HG02852 (cell line): ENCODE results near the gene SLC5A1.

Experiments
- ATAC-seq: cut with Tn5 transposase; IDR thresholded peaks from one replicate; pipeline ENCODE4 v1.9.1; 2021; ENCODE audit warnings: mild to moderate bottlenecking, moderate library complexity; ENCODE audit not compliant: unreplicated experiment

The SLC5A1 gene

DNA sequence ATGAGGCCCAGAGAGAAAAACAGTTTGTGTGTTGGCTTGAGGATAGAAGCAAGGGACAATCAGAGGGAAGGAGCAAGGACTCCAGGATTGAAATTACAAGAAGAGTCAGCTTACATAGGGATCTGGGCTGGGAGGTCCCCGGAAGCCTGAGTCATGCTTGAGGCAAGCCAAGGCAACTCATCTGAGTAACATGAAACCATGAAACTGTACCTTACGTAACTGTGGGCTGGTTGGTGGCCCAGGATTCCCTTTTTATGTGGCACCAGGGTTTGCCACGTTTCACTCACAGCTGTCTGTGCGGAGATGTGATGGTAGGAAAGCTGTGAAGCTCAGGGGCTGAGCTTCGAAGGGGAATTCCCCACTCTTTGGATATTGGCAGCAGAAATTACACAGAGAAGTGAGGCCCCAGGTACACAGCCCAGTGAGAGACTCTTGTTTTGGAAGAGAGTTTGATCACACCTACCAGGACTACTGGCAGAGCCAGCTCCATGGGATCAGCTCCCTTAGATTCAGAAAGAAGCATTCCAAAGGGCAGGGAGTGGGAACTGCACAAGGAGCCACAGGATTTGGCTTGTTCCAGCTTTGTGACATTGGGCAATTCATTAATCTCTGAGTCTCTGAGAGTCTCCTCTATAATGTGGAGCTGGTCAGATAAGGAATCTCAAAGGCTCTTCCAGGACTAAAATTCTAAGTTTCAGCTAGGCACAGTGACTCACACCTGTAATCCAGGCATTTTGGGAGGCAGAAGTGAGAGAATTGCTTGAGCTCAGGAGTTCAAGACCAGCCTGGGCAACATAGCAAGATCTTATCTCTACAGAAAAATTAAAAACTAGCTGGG is 7.8 kb downstream of the SLC5A1 start:
- no peak for ATAC-seq

DNA sequence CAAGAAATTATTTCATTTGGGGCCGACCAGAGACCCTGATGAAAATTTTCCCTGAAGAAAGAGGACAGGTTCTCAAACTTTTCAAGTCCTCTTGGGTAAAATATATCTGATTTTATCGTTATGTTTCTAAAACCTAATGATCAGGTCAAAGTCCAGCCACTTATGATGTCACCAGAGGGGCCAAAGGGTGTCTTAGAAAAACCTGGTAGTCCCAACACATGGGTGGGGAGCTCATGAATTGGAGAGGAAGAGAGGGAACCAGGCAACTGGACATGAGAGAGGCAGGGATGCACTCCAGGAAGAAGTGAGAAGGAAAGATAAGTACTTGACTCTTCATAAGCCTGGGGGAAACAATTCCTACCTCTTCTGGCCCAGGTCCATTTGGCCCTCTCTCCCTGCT is 9.2 kb downstream of the SLC5A1 start:
- no peak for ATAC-seq

DNA sequence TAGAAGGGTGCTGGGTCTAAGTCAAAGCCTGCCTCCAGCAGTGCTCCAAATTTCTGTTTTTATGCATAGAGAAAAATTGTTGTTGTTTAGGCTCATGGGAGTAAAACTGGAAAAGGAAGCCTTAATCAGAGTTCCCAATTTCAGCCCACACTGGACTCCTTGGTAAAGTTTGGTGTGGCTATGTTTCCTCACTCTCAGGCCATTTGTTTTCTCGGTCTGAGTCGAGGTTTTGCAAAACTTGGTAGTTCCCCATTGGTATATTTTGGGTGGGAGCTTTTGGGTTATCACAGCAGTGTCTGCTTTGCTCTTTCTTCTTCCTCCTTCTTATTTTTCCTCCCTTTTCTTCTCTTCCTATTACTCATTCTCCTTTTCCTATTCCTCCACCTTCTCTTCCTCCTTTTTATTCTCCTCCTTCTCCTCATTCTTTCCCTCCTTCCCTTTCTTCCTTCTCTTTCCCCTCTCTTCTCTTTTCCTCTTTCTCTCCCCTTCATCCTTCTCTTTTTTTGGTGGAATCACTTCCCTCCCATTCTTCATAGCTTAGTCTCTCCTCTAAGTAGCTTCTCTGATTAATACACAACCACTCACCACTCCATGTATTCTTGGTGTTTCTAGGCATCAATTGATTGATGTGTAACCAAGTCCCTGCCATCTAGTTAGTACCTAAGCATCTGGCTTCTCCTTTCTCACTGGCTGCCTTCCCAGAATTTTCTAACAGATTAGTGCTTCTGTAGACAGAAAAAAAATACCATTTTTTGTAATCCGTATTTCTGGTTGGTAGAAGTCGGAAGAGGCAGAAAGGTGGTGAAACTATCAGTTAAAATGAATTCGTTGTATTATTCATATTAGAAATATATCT is 10.1 kb downstream of the SLC5A1 start:
- no peak for ATAC-seq

DNA sequence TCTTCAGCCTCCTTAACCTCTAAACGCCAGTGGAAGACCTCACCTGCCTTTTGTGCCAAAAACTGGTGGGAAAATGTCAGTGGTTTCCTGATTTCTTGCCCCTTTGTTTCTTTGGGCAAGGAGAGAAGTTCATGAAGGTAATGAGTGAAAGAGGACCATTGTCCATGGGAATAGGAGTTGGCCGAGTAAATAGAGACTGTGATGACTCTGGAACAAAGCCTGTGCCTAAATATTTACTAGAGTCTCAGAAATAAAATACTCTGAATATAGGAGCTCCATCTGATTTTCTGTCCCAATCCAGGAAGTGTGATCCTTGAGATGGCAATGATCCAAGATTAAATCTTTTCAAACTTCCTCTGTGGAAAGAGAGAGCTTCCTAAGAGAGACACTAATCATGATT is 12.0 kb downstream of the SLC5A1 start:
- ATAC-seq: no peak

DNA sequence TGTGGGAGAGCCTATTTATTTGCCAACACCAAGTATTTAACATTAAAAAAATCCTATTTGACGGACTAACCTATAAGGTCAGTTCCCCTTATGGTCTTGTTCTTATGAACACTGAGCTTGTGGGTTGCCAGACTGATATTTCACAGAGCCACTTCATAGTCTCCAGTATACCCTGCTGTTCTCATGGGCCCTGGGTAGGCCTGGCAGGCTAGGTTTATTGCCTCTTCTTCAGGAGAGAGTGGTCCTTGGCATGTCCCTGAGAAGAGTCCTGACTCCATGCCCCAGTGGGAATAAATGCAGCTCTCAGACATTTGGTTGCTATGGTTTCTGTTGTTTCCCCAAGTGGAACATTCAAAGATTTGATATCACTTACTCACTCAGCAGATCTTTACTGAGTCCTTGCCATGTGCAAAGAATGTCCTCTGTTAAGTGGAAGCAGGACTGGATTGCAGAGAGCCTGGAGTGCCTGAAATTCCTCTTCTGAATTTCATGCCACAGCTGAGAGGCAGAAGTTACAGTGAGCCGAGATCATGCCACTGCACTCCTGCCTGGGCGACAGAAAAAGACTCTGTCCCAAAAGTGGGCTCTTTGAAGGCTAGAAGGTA is 15.7 kb downstream of the SLC5A1 start:
- ATAC-seq: no peak

DNA sequence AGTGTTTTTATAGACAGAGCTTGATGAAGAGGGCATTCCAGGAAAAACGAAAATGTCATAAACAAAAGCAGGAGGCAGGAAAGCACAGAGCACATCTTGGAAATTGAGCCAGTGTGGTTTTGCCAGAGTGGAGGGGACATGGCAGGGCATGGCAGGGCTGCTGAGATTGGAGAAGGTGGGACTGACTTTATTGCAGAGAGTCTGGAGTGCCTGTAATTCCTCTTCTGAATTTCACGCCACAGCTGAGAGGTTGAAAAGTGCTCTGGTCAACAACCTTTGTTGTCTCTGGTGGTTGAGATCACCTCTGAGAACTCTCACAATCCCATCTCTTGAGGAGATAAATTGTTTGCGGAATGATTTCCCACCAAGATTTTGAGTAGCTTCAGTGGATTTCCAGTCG is 16.4 kb downstream of the SLC5A1 start:
- ATAC-seq: no peak

DNA sequence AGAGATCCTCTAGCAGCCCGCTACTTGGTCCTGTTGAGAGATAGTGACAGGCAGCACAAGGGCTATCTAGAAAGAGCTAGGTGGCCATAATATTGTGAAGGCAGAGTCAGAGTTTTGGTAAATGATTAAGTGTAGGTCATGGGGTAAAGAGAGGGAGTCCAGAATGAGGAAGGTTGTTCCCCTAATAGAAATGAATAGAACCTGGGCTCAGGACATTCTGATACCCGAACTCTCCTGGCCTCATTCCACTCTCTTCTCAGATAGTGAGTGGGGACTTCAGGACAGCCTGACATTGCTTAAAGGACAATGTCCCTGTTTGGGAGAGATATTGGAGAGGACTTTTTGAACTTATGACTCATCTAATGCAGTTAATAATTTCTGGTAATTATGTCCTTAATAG is 20.6 kb downstream of the SLC5A1 start:
- no peak for ATAC-seq

DNA sequence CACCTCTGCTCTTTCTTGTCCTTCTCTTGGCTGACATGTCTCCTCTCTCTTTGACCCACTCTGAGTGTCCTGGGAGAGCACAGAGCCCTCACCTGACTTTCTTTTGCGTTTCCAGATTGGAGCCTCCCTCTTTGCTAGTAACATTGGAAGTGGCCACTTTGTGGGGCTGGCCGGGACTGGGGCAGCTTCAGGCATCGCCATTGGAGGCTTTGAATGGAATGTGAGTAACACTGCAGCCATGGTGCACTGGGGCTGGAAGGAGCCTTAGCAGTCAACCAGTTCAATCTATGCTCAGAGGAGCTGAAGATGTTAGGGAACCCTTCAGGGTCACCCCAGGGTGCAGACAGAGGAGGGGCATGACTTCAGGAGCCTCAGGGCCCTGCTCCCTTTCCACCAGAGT is 23.8 kb downstream of the SLC5A1 start:
- no peak for ATAC-seq

DNA sequence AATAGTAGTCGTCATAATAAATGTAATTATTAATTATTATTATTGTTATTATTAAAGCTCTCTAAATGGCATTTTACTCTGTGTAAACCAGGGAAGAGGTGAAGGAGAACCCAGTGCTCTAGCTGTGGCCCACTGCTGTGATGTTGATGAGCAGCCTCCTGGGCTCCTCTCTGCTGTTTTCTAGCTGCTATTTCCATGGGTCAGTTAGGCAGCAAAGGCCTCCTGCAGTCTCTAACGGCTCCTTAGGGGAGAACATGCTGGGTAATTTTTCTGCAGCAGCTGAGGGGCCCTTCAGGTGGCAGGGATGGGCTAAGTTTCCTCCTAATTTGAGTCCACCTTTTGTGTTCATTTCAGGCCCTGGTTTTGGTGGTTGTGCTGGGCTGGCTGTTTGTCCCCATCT is 24.6 kb downstream of the SLC5A1 start:
- no peak for ATAC-seq

DNA sequence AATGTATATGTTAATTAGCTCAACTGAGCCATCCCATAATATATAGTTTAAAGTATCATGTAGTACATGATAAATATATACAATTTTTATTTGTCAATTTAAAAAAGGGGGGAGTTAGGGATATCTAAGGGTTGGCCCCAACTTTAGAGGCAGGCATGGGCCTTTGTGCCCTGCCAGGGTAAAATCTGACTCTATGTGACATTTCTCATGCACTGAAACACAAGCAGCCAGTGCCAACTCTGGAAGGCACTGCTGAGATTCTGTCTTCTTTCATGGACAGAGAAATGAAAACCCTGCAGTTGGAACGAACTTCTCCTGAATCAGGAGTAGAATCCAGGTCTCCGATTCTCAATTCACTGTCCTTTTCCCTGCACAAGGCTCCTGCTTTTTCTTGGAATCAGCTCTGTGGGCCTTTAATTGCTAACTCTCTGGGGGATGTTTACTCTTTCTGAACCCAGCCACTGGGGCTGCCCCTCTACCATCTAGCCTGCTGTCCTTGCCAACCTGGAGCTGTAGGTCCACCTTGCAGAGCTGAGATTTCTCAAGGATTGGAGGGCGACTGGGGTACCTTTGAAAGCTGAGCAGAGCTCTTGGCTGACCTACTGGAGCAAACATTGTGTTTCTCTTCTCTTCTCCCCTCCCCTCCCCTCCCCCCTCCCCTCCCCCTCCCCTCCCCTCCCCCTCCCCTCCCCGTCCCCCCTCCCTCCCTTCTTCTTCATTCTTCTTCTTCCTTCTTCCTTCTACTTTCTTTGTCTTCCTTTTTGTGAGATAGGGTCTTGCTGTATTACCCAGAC is 26.7 kb downstream of the SLC5A1 start:
- ATAC-seq: no peak

DNA sequence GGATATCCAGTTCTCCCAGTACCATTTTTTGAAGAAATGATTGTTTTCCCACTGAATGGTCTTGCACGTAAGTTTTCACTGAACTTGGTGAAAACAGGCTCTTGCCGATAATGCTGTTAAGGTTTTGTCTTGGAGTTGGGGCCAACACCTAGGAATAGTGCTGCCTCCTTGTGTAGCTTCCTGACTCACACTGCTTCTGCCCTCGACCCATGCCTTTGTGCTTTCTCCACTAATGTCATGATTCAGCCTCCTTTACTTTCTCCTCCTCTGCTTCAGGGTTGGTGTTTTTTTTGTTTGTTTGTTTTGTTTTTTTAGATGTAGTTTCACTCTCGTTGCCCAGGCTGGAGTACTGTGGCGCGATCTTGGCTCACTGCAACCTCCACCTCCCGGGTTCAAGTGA is 30.2 kb downstream of the SLC5A1 start:
- ATAC-seq: no peak

DNA sequence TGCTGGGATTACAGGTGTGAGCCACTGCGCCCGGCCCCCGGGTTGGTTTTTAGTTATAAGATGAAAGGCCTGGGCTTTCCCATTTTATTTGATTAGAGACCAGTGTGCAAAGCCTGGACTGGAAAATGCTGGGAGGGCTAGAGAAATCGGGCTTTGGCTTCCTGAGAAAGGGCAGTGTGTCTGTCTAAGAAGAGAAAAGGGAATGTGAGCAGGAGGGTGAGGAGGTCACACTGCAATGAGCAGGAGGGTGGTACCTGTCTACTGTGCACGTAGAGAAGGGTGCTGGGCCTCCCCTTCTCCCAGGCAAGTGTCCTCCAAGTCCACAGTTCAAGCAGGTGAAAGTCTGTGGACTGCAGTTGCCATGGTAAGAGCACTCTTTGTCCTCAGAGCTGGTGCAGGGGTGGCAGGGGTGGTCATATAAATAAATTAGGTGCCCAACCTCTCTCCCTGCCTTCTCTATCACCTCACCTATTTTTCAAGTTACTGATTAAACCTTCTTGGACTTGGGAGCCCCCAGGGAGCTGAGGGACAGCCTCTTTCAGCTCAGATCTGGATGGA is 30.8 kb downstream of the SLC5A1 start:
- ATAC-seq: no peak

DNA sequence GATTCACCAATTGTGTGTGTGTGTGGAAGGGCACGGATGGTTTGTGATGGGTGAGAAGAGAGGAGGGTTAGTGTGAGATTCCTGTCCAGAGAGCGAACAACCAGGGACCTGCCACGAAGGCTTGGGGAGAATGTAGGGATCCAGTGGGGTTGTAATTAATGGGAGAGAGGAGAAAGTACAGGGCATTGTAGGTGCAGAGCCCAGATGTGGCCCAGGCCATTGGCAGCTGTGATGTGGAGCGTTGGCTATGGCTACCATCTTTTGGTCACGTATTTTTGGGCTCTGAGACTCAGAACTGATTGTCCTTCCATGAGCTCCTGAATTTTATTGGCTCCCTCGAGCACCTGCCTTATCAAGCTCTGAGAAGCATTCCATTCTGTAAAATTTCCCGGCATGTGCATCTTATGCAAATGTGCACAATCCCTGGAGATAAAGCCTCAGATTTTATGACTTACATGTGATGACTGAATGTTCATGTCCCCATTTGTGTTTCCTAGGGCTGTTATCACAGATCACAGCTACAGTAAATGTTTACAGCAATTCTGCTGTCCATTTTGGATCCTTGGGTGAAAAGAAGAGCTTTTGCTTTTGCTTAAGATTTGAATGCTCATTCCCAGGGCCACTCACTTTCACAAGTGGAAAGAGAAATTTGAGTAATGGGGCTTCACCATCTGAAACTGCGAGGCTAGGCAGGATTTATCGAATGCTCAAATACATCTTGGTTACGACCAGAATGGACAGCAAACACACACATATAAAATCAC is 33.1 kb downstream of the SLC5A1 start:
- no peak for ATAC-seq

DNA sequence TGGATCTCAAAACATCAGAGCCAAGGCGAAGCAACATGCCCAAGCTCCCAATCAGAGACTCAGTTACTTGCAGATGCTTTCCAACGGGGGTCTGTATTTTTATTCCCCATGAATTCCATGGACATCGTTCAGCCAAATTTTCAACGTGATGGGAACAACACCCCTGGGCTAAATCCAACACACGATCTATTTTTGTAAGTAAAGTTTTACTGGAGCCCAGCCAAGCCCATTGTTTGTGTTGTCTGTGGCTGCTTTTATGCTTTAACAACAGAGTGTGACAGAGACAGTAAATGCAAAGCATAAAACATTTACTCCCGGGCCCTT is 33.7 kb downstream of the SLC5A1 start:
- ATAC-seq: no peak

DNA sequence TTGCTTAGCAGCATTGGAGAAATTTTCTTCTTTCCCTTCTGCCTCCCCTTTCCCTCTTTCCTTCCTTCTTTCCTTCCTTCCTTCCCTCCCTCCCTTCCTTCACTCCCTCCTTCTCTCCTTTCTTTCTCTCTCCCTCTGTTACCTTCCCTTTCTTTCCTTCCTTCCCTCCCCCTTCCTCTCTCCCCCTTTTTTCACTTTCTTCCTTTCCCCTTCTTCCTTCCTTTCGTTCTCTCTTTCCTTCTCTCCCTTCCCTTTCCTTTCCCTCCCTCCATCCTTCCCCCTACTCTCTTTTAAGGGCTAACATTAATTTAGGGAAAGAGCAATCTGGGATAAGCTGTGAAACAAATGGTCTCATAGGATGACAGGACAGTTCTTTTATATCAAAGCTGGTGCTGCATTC is 34.1 kb downstream of the SLC5A1 start:
- no peak for ATAC-seq

DNA sequence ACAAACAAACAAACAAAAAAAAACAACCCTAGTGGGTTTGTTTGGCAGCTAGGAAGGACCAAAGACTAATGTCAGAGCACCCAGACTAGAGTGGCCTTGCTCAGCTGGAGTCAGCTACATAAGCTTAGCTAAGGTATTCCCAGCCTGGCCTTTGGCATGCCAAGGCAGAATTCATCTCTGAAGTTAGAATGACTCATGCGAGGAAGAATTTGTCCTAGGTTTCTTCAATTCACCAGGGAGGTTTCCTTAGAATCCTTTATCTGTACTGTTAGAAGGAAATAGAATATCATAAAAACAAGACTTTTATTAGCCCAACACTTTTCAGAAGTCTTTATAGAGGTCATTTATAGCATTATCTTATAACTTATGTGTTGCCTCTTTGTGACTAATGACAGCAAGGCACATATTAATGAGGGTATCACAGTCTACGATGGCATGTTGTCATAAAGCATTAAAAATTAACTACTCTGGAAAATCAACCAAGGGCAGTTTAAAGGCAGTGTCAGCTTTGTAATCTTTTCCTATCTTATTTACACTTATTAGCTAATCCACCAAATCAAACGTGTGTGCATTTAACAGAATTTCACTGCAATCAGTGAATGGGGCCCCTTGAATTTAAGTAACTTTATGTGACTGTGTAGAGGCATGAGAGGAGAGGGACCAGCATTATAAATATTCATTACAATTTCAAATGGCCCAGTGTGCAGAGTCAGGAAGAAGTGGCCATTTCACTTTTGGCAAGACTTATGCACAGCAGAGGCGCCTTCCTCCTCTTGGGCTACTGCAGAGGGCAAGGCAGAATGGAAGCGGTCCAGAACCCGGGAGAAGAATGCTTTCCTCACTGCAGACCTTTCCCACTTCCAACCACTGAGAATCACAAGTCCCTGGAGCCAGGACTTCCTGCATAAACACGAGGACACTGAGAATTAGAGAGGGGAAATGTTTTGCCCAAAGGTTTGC is 36.3 kb downstream of the SLC5A1 start:
- no peak for ATAC-seq

DNA sequence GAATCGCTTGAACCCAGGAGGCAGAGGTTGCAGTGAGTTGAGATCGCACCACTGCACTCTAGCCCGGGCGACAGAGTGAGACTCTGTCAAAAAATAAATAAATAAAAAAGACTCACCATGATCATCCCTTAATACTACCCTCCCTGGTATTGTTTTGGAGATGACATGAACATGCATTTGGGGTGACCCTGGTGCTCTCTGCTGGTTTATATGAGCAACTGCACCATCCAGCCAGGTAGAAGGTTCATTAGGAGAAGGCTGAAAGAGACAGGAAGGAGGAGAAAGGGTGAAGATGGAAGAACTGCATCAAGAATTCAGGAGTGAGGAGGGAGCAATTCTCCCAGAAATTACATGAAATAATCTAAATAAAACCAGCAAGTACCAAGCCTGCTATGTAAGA is 37.8 kb downstream of the SLC5A1 start:
- no peak for ATAC-seq

DNA sequence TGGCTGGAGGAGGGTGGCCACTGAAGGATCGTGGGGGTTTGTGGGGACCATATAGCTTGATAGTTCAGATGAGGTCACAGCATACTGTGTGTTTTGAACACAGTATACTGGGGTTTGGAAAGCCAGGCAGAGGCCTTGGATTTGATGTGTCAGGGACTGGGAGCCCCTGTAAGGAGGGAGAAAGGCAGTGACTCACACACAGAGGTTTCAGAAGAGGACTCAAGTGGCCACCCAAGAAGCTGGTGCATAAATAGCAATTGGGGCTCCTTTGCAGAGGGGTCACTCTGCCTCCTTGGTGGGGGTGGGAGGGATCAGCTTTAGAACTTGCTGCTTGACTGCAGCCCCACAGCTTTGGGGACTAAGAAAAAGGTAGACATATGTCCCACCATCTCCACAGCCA is 39.3 kb downstream of the SLC5A1 start:
- no peak for ATAC-seq

DNA sequence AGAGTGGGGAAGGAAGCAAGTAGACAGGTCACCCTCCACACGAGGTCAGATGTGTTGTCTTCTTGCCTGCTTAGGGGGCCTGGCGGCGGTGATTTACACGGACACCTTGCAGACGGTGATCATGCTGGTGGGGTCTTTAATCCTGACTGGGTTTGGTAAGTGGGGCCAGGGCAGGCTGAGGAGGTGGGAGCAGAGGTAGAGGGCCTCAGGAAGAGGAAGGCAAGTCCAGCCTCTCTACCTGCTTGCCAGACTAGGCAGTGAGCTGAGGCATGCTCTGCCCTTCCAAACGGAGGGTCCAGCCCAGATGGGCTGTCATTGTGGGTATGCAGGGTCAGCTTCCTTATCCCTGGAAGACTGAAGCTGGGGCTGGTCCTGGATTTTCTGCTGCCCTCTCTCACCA is 39.9 kb downstream of the SLC5A1 start:
- ATAC-seq: no peak
